Caco-2 (cell line): ENCODE measurements around the gene TXLNB. TPM values are rescaled to one million over a fixed set of nuclear protein-coding genes. Genes with fewer than 3 reads are reported as not detected.

ENCODE experiments used
- BruUV-seq: library from RNA; stranded (reverse); fragments of 400-500 nt; replicated peaks from 2 replicates; lab custom pipeline; 2021; lab: Mats Ljungman, UMichigan
- CTCF ChIA-PET: fragments of 300-600 bp; sonication (Branson Sonifier 250); formaldehyde crosslinking; loops from one replicate; lab custom pipeline; 2022; ENCODE audit warnings: antibody characterized with exemption; lab: Charles Lee
- POLR2A ChIA-PET: fragments of 300-600 bp; sonication (Branson Sonifier 250); formaldehyde crosslinking; loops from one replicate; lab custom pipeline; 2022; ENCODE audit warnings: antibody characterized with exemption; lab: Charles Lee
- DNase-seq, 2 experiments: peaks; one replicate each; pipeline versions ENCODE4 v3.0.0 to v3.0.0-alpha.2; 2020 to 2022
- H3K27me3 ChIP-seq: replicated peaks from 2 replicates; pipeline ENCODE4 v1.6.0; 2011; ENCODE audit warnings: low read length; ENCODE audit not compliant: control insufficient read depth, insufficient read depth
- H3K36me3 ChIP-seq: 2 replicates; pipeline ENCODE4 v1.5.1; 2011; ENCODE audit warnings: low read length; ENCODE audit not compliant: control insufficient read depth, insufficient read depth
- H3K4me1 ChIP-seq: fragments of 250-450 bp; sonication (Bioruptor Pico); 2 replicates; pipeline ENCODE4 v1.5.1; 2020; ENCODE audit warnings: mild to moderate bottlenecking
- H3K4me3 ChIP-seq: 2 replicates; pipeline ENCODE4 v1.5.1; 2011; ENCODE audit warnings: low read depth, mild to moderate bottlenecking, control low read depth, low read length
- H3K9me3 ChIP-seq: fragments of 250-450 bp; sonication (Bioruptor Pico); 2 replicates; pipeline ENCODE4 v1.5.1; 2020; ENCODE audit warnings: mild to moderate bottlenecking, moderate library complexity
- H3K27ac Mint-ChIP-seq: one replicate; pipeline ENCODE4 v1.8.0; 2022; ENCODE audit warnings: mixed read lengths; ENCODE audit not compliant: unreplicated experiment
- H3K27me3 Mint-ChIP-seq: one replicate; pipeline ENCODE4 v1.8.0; 2022; ENCODE audit warnings: mixed read lengths; ENCODE audit not compliant: insufficient read depth, unreplicated experiment
- H3K36me3 Mint-ChIP-seq: one replicate; pipeline ENCODE4 v1.8.0; 2022; ENCODE audit warnings: mild to moderate bottlenecking, mixed read lengths; ENCODE audit not compliant: insufficient read depth, unreplicated experiment
- H3K4me1 Mint-ChIP-seq: one replicate; pipeline ENCODE4 v1.8.0; 2022; ENCODE audit warnings: low read depth, mixed read lengths; ENCODE audit not compliant: unreplicated experiment
- H3K4me3 Mint-ChIP-seq: one replicate; pipeline ENCODE4 v1.8.0; 2022; ENCODE audit warnings: mild to moderate bottlenecking, moderate library complexity, mixed read lengths; ENCODE audit not compliant: unreplicated experiment
- H3K9me3 Mint-ChIP-seq: one replicate; pipeline ENCODE4 v1.8.0; 2022; ENCODE audit warnings: mixed read lengths; ENCODE audit not compliant: unreplicated experiment
- intact Hi-C: fragments of 100-400 bp; cut with micrococcal nuclease; formaldehyde crosslinking; loops from one replicate; pipeline ENCODE4 v1.10.0; 2022; ENCODE audit not compliant: unreplicated experiment
- total RNA-seq: library from RNA; stranded (reverse); gene quantifications from 2 replicates; pipeline ENCODE4 v1.2.3, GENCODE V29; 2022
- TF ChIP-seq, protein P1 (sequence below), 2 experiments: fragments of 200-600 bp in 1 of 2; IDR thresholded peaks; 1 replicate in 1 of 2; 2 replicates in 1 of 2; pipeline versions ENCODE4 v1.5.1 to v1.8.0; 2011 to 2022; ENCODE audit warnings: antibody characterized with exemption in 1 of 2, control low read depth in 1 of 2, inconsistent platforms in 1 of 2, low read depth in 1 of 2, low read length in 1 of 2, mild to moderate bottlenecking in 1 of 2, moderate library complexity in 1 of 2; ENCODE audit not compliant: insufficient read depth in 1 of 2, severe bottlenecking in 1 of 2, unreplicated experiment in 1 of 2

Gene TXLNB
- total RNA-seq, 1 experiment from 2014 or later, result not detected

- no peaks in the 10 kb centered on the region for H3K9me3 ChIP-seq
- Mint-ChIP-seq H3K36me3 (no peaks in the 10 kb centered on the region), H3K4me3 (no peak overlapping the region), H3K27ac (no peak overlapping the region), H3K4me1 (peaks cover 7% of the 10 kb centered on the region), H3K27me3 (no peaks in the 10 kb centered on the region), H3K9me3 (no peaks in the 10 kb centered on the region)
- TF ChIP-seq, protein P1, sequence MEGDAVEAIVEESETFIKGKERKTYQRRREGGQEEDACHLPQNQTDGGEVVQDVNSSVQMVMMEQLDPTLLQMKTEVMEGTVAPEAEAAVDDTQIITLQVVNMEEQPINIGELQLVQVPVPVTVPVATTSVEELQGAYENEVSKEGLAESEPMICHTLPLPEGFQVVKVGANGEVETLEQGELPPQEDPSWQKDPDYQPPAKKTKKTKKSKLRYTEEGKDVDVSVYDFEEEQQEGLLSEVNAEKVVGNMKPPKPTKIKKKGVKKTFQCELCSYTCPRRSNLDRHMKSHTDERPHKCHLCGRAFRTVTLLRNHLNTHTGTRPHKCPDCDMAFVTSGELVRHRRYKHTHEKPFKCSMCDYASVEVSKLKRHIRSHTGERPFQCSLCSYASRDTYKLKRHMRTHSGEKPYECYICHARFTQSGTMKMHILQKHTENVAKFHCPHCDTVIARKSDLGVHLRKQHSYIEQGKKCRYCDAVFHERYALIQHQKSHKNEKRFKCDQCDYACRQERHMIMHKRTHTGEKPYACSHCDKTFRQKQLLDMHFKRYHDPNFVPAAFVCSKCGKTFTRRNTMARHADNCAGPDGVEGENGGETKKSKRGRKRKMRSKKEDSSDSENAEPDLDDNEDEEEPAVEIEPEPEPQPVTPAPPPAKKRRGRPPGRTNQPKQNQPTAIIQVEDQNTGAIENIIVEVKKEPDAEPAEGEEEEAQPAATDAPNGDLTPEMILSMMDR (IDR thresholded peaks at IDR 0.05; ENCODE audit: insufficient read depth in 1 of 2, low read depth in 1 of 2, low read length in 1 of 2, severe bottlenecking in 1 of 2, unreplicated experiment in 1 of 2), result no peak
- ChIA-PET CTCF (no interaction called here), POLR2A (no interaction called here)
- H3K4me3 ChIP-seq, result no peak overlapping the region
- no peak for DNase-seq
- H3K36me3 ChIP-seq, result no peaks in the 10 kb centered on the region
- no TSS peak for BruUV-seq
- H3K4me1 ChIP-seq, result peaks cover under 1% of the 10 kb centered on the region; the same call in 1 of the 2 replicates
- no peaks in the 10 kb centered on the region for H3K27me3 ChIP-seq
- intact Hi-C loops, result no loop called here
These were observed 11.4 kb upstream of the TXLNB start for GRCh38 chr6:139303185-139303584.

DNA sequence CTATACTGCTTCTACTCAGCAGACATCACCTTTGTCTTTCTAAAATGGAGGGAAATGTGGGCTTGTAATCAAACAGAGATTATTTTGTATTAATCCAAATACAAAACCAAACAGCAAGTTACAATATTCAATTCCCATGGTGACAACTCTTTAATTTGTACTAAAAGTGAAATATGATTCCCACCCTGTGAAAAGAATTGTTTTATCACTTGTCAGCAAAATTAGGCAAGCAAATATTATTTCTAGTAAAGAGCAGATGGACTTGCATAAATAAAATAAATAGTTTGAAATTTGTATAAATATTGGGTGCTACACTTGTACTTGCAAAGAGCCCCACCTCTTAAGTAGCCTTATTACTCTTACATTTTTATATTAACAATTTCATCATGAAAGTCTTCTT lies 6.1 kb upstream of the TXLNB start:
- POLR2A ChIA-PET, result no interaction called here
- Mint-ChIP-seq H3K4me3 (no peak overlapping the region), H3K27me3 (no peaks in the 10 kb centered on the region), H3K27ac (no peak overlapping the region), H3K9me3 (no peaks in the 10 kb centered on the region), H3K36me3 (no peaks in the 10 kb centered on the region), H3K4me1 (no peaks in the 10 kb centered on the region)
- Histone ChIP-seq H3K4me1 (no peaks in the 10 kb centered on the region), H3K27me3 (no peaks in the 10 kb centered on the region), H3K36me3 (no peaks in the 10 kb centered on the region), H3K4me3 (no peak overlapping the region), H3K9me3 (no peaks in the 10 kb centered on the region)
- TF ChIP-seq, protein P1 (IDR thresholded peaks at IDR 0.05; ENCODE audit: insufficient read depth in 1 of 2, low read depth in 1 of 2, low read length in 1 of 2, severe bottlenecking in 1 of 2, unreplicated experiment in 1 of 2), result no peak
- CTCF ChIA-PET, result no interaction called here
- BruUV-seq, result no TSS peak
- no peak for DNase-seq
- intact Hi-C loops, result no loop called here

DNA sequence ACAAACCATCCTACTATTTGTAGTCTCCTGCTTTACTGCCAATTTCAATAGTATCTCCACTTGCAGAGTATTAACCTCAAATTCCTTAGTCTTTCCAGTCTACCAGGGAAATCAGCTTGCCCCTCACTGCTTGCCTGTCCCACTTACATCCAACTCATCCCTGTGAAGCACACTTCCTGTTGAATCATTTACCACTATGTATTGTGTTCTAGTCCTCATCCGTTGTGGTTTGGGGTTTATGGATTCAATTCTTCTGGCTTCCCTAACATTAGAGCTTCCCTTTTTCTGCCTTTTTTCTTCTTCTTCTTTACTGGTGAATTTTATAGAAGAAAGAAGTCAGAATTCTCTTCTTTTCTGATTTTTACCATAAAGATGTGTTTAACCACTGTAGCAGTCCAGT lies 5.1 kb upstream of the TXLNB start:
- CTCF ChIA-PET, result interaction anchor here (0.6 kb wide), 1 partner anchor 36 kb away, joined by 3 read pairs; no protein-coding TSS in a partner anchor
- POLR2A ChIA-PET, result no interaction called here
- Histone ChIP-seq H3K36me3 (no peaks in the 10 kb centered on the region), H3K27me3 (no peaks in the 10 kb centered on the region), H3K4me3 (no peak overlapping the region), H3K4me1 (no peaks in the 10 kb centered on the region), H3K9me3 (no peaks in the 10 kb centered on the region)
- TF ChIP-seq, protein P1 (IDR thresholded peaks at IDR 0.05; ENCODE audit: insufficient read depth in 1 of 2, low read depth in 1 of 2, low read length in 1 of 2, severe bottlenecking in 1 of 2, unreplicated experiment in 1 of 2), result no peak
- no peak overlapping the region for H3K4me3 Mint-ChIP-seq
- H3K36me3 Mint-ChIP-seq, result no peaks in the 10 kb centered on the region
- intact Hi-C loops, result no loop called here
- BruUV-seq, result no TSS peak
- H3K27me3 Mint-ChIP-seq, result no peaks in the 10 kb centered on the region
- no peaks in the 10 kb centered on the region for H3K4me1 Mint-ChIP-seq
- no peak for DNase-seq
- no peaks in the 10 kb centered on the region for H3K9me3 Mint-ChIP-seq
- H3K27ac Mint-ChIP-seq, result no peak overlapping the region
